B cell (primary cell): ENCODE data around the gene PITPNB. TPM values are rescaled to one million over a fixed set of nuclear protein-coding genes. Genes with fewer than 3 reads are reported as not detected.

Experiments used
- ATAC-seq: fragments of 200-7000 bp; cut with Tn5 transposase; one replicate; pipeline ENCODE4 v1.10.0; 2021; ENCODE audit warnings: low read depth, mild to moderate bottlenecking, moderate number of reproducible peaks, moderate library complexity
- CTCF ChIA-PET: fragments of 350-600 bp; sonication (Branson Sonifier 250); formaldehyde crosslinking; loops from one replicate; lab custom pipeline; 2021; ENCODE audit warnings: antibody characterized with exemption, inconsistent platforms; lab: Charles Lee
- POLR2A ChIA-PET: fragments of 350-600 bp; sonication (Branson Sonifier 250); formaldehyde crosslinking; loops from one replicate; lab custom pipeline; 2021; ENCODE audit warnings: antibody characterized with exemption; lab: Charles Lee
- DNase-seq: peaks from one replicate; pipeline ENCODE4 v3.0.0; 2013
- H2AFZ ChIP-seq: 2 replicates; pipeline ENCODE4 v1.6.1; 2012; ENCODE audit warnings: mild to moderate bottlenecking, low read depth, low read length; ENCODE audit not compliant: insufficient read depth, poor library complexity, severe bottlenecking
- H3K27ac ChIP-seq, 2 donors: 1 replicate in 1 of 2; 2 replicates in 1 of 2; pipeline ENCODE4 v1.5.1; 2012 to 2013; ENCODE audit warnings: low read length in 2 of 2, mild to moderate bottlenecking in 2 of 2, moderate library complexity in 1 of 2
- H3K27me3 ChIP-seq, 4 experiments: fragments of 200-600 bp in 1 of 4; sonication (generic) in 1 of 4; replicated peaks in 1 of 4; 1 replicate in 2 of 4; 2 replicates in 2 of 4; pipeline versions ENCODE4 v1.6.1 to v1.7.0; 2013 to 2016; ENCODE audit warnings: low read length in 3 of 4, mild to moderate bottlenecking in 2 of 4, mixed read lengths in 1 of 4, moderate library complexity in 1 of 4; ENCODE audit not compliant: insufficient read depth in 4 of 4, control insufficient read depth in 3 of 4; ENCODE audit errors: control extremely low read depth in 1 of 4
- H3K36me3 ChIP-seq, 2 experiments: replicated peaks in 1 of 2; 1 replicate in 1 of 2; 2 replicates in 1 of 2; pipeline versions ENCODE4 v1.6.1 to v1.7.1; 2013; ENCODE audit warnings: low read length in 1 of 2; ENCODE audit not compliant: insufficient read depth in 2 of 2, control insufficient read depth in 1 of 2; ENCODE audit errors: control extremely low read depth in 1 of 2, extremely low read depth in 1 of 2
- H3K4me1 ChIP-seq, 2 donors: fragments of 200-600 bp in 1 of 2; sonication (generic) in 1 of 2; 1 replicate in 1 of 2; 2 replicates in 1 of 2; pipeline versions ENCODE4 v1.5.1 to v1.6.1; 2013 to 2017; ENCODE audit warnings: low read length in 2 of 2; ENCODE audit not compliant: control insufficient read depth in 2 of 2, insufficient read depth in 2 of 2
- H3K4me2 ChIP-seq: replicated peaks from 2 replicates; pipeline ENCODE3; 2012; ENCODE audit warnings: mild to moderate bottlenecking, low read depth, low read length; ENCODE audit not compliant: poor library complexity, severe bottlenecking
- H3K4me3 ChIP-seq, 5 experiments: fragments of 200-600 bp in 1 of 5; sonication (generic) in 1 of 5; 1 replicate in 3 of 5; 2 replicates in 2 of 5; pipeline versions ENCODE4 v1.5.1 to v1.7.0; 2011 to 2016; ENCODE audit warnings: low read length in 4 of 5, mild to moderate bottlenecking in 4 of 5, low read depth in 2 of 5, control low read depth in 1 of 5, moderate library complexity in 1 of 5; ENCODE audit not compliant: insufficient read depth in 1 of 5; ENCODE audit errors: control extremely low read depth in 1 of 5, extremely low read depth in 1 of 5
- H3K79me2 ChIP-seq: fragments of 200-600 bp; sonication (generic); one replicate; pipeline ENCODE4 v1.6.0; 2016; ENCODE audit warnings: low read length; ENCODE audit not compliant: control insufficient read depth, insufficient read depth
- H3K9ac ChIP-seq: fragments of 200-600 bp; sonication (generic); 2 replicates; pipeline ENCODE4 v1.6.1; 2017; ENCODE audit warnings: mild to moderate bottlenecking, low read length, moderate library complexity
- H3K9me3 ChIP-seq, 3 donors: one replicate each; pipeline versions ENCODE4 v1.6.1 to v1.7.1; 2013; ENCODE audit warnings: low read length in 2 of 3; ENCODE audit not compliant: control insufficient read depth in 2 of 3, insufficient read depth in 1 of 3; ENCODE audit errors: control extremely low read depth in 1 of 3
- H4K20me1 ChIP-seq: 2 replicates; pipeline ENCODE4 v1.6.0; 2012; ENCODE audit warnings: mild to moderate bottlenecking, low read length; ENCODE audit not compliant: insufficient read depth, control insufficient read depth, poor library complexity, severe bottlenecking
- H3K27ac Mint-ChIP-seq: one replicate; pipeline ENCODE4 v1.8.0; 2021; ENCODE audit warnings: mixed read lengths
- H3K27me3 Mint-ChIP-seq: one replicate; pipeline ENCODE4 v1.8.0; 2021; ENCODE audit warnings: mixed read lengths
- H3K4me1 Mint-ChIP-seq: one replicate; pipeline ENCODE4 v1.8.0; 2021; ENCODE audit warnings: mixed read lengths
- H3K4me3 Mint-ChIP-seq: one replicate; pipeline ENCODE4 v1.8.0; 2021; ENCODE audit warnings: mixed read lengths
- H3K9me3 Mint-ChIP-seq: one replicate; pipeline ENCODE4 v1.8.0; 2022; ENCODE audit warnings: mixed read lengths; ENCODE audit not compliant: insufficient read depth
- CTCF ChIP-seq: fragments of 200-600 bp; IDR thresholded peaks from one replicate; pipeline ENCODE4 v1.8.0; 2022; ENCODE audit warnings: antibody characterized with exemption, mild to moderate bottlenecking
- EZH2 ChIP-seq: IDR thresholded peaks from 2 replicates; pipeline ENCODE4 v1.6.1; 2012; ENCODE audit warnings: borderline replicate concordance, low read depth, mild to moderate bottlenecking, moderate library complexity, low read length; ENCODE audit not compliant: insufficient read depth, poor library complexity, severe bottlenecking
- WGBS: methylation state at CpG from one replicate; pipeline ENCODE4 v1.1.5; 2013; ENCODE audit warnings: missing lambda C conversion rate; ENCODE audit not compliant: insufficient coverage; 5-methylcytosine and 5-hydroxymethylcytosine counted together
- intact Hi-C: fragments of 100-400 bp; cut with micrococcal nuclease; formaldehyde crosslinking; loops from one replicate; pipeline ENCODE4 v1.10.0; 2022
- polyA plus RNA-seq: library from polyadenylated mRNA; depleted of rRNA; stranded (reverse); fragments of >200 nt; gene quantifications from 2 replicates; pipeline ENCODE4 v1.2.3, GENCODE V29; 2012
- total RNA-seq, 2 donors: library from RNA; stranded (reverse); fragments of 120-200 nt in 1 of 2; gene quantifications; 1 replicate in 1 of 2; 2 replicates in 1 of 2; pipeline versions ENCODE4 v1.2.3 to v1.2.4, GENCODE V29; 2013 to 2022

Gene PITPNB
- total and polyA plus RNA-seq, 2 donors (not counting 1 experiment from before 2014, with no cell fraction given) = 17.5 to 82.3 TPM

DNA sequence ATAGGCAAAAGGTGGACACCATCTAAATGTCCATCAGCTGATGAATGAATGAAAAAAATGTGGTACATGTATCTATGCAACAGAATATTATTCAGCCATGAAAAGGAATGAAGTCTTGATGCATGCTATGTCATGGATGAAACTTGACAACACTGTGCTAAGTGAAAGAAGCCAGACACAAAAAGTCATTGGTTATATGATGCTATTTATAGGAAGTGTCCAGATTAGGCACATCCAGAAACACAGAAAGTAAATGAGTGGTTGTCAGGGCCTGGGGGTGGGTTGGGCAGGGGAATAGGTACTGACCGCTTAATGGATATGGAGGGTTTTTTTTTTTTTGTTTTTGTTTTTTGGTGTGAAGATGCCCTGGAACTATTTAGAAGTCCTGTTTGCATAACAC lies 95.8 kb downstream of the PITPNB start:
- peaks cover 2% of the 10 kb centered on the region for H3K27me3 Mint-ChIP-seq
- TF ChIP-seq EZH2 = no peak
- TF ChIP-seq CTCF = no peak
- ATAC-seq (no peak), DNase-seq (no peak)
- H3K9ac ChIP-seq = no peak overlapping the region
- POLR2A ChIA-PET = no interaction called here
- WGBS = 20% methylated on average over 1 of the region's 1 CpG
- no peak overlapping the region for H3K4me3 Mint-ChIP-seq
- CTCF ChIA-PET = no interaction called here
- H2AFZ ChIP-seq = no peak overlapping the region
- no peaks in the 10 kb centered on the region for H3K4me1 ChIP-seq
- H3K36me3 ChIP-seq = no peaks in the 10 kb centered on the region
- peaks cover 0 to 17% (median 0%) of the 10 kb centered on the region in 3 donors for H3K9me3 ChIP-seq
- no peaks in the 10 kb centered on the region for H3K4me1 Mint-ChIP-seq
- intact Hi-C loops = no loop called here
- H3K27ac ChIP-seq = no peak overlapping the region
- no peak overlapping the region for H3K27ac Mint-ChIP-seq
- H3K27me3 ChIP-seq = no peaks in the 10 kb centered on the region
- no peak overlapping the region for H3K4me3 ChIP-seq
- H3K4me2 ChIP-seq = no peak overlapping the region
- H4K20me1 ChIP-seq = no peaks in the 10 kb centered on the region
- H3K79me2 ChIP-seq = no peaks in the 10 kb centered on the region
- H3K9me3 Mint-ChIP-seq = no peaks in the 10 kb centered on the region

- Mint-ChIP-seq H3K27me3 (peaks cover 8% of the 10 kb centered on the region), H3K4me1 (no peaks in the 10 kb centered on the region), H3K27ac (no peak overlapping the region), H3K9me3 (no peaks in the 10 kb centered on the region), H3K4me3 (no peak overlapping the region)
- Histone ChIP-seq H3K36me3 (no peaks in the 10 kb centered on the region), H3K4me2 (no peak overlapping the region), H3K9ac (no peak overlapping the region), H3K4me1 (no peaks in the 10 kb centered on the region), H4K20me1 (no peaks in the 10 kb centered on the region), H2AFZ (no peak overlapping the region), H3K9me3 (peaks cover 0 to 17% (median 0%) of the 10 kb centered on the region in 3 donors), H3K27me3 (no peaks in the 10 kb centered on the region), H3K27ac (no peak overlapping the region), H3K4me3 (no peak overlapping the region), H3K79me2 (no peaks in the 10 kb centered on the region)
- DNase-seq (no peak), ATAC-seq (no peak)
- intact Hi-C loops = no loop called here
- ChIA-PET POLR2A (no interaction called here), CTCF (no interaction called here)
- WGBS = 91% methylated on average over 18 of the region's 22 CpGs
- no peak for TF ChIP-seq EZH2
- TF ChIP-seq CTCF = no peak
Observed at GRCh38 chr22:27820896-27821866, 97.9 kb downstream of the PITPNB start.
